Measurements from ENCODE around the gene TRAPPC6A. TPM values are rescaled to one million over a fixed set of nuclear protein-coding genes. Genes with fewer than 3 reads are reported as not detected.

Gene TRAPPC6A
- total RNA-seq, 1 donor from 2014 or later = 36.8 TPM

- no peak for DNase-seq
These were observed 6.1 kb upstream of the TRAPPC6A start for GRCh38 chr19:45184115-45184514.

GRCh38 chr19:45182758-45183157, 4.7 kb upstream of the TRAPPC6A start:
- DNase-seq = no peak

- no peak for DNase-seq
These were observed 2.9 kb upstream of the TRAPPC6A start for GRCh38 chr19:45180936-45181335.

- DNase-seq = no peak
These were observed 1.9 kb upstream of the TRAPPC6A start for GRCh38 chr19:45179892-45180370.

GRCh38 chr19:45179072-45179891, 1.2 kb upstream of the TRAPPC6A start:
- DNase-seq = peak; percentile 54

- DNase-seq = peak; percentile 100
These were observed 430 bp upstream of the TRAPPC6A start, which contains the start of gene BLOC1S3 for GRCh38 chr19:45178262-45179071. Gene BLOC1S3 (plus strand): TSS chr19:45178784. CDS start chr19:45179297, 513 bp downstream.

GRCh38 chr19:45175515-45176345, 2.3 kb downstream of the TRAPPC6A start:
- no peak for DNase-seq

- DNase-seq = no peak
These were observed 4.2 kb downstream of the TRAPPC6A start for GRCh38 chr19:45173816-45174215.

GRCh38 chr19:45172611-45173208, 5.3 kb downstream of the TRAPPC6A start:
- DNase-seq = no peak

GRCh38 chr19:45172173-45172572, 5.9 kb downstream of the TRAPPC6A start:
- DNase-seq = peak; percentile 35

- peak; percentile 71 for DNase-seq
These were observed 6.8 kb downstream of the TRAPPC6A start for GRCh38 chr19:45171211-45171623.

- peak; percentile 15 for DNase-seq
These were observed 7.6 kb downstream of the TRAPPC6A start for GRCh38 chr19:45170146-45171106.

GRCh38 chr19:45169602-45170001, 8.4 kb downstream of the TRAPPC6A start:
- DNase-seq = no peak

GRCh38 chr19:45168767-45169351, 9.2 kb downstream of the TRAPPC6A start:
- DNase-seq = no peak

GRCh38 chr19:45166723-45167252, 11.2 kb downstream of the TRAPPC6A start:
- DNase-seq = peak; percentile 30

- peak; percentile 60 for DNase-seq
These were observed 13.3 kb downstream of the TRAPPC6A start for GRCh38 chr19:45164577-45165335.

- DNase-seq = no peak
These were observed 14.1 kb downstream of the TRAPPC6A start for GRCh38 chr19:45163751-45164460.

- no peak for DNase-seq
These were observed 14.9 kb downstream of the TRAPPC6A start for GRCh38 chr19:45163156-45163555.

Data from dermis blood vessel endothelial cell (primary cell).